ENCODE results near the gene REEP3.

Gene REEP3

GRCh38 chr10:63583909-63584724 lies 62.9 kb downstream of the REEP3 start:
- TF ChIP-seq TOX (CRISPR knock-in tag; IDR thresholded peaks at IDR 0.05; ENCODE audit: borderline replicate concordance), result no peak
- no peak for TF ChIP-seq TCF4 (CRISPR knock-in tag; IDR thresholded peaks at IDR 0.05; ENCODE audit: borderline replicate concordance)
- no peak for TF ChIP-seq CREB5 (CRISPR knock-in tag; IDR thresholded peaks at IDR 0.05; ENCODE audit: low read depth)
- TF ChIP-seq PATZ1 (CRISPR knock-in tag; IDR thresholded peaks at IDR 0.05; ENCODE audit: borderline replicate concordance), result no peak
- TF ChIP-seq ZNF565 (CRISPR knock-in tag; conservative IDR thresholded peaks at IDR 0.05; ENCODE audit: low read depth), result no peak
- TF ChIP-seq ESRRG (CRISPR knock-in tag; IDR thresholded peaks at IDR 0.05), result no peak
- no peak for TF ChIP-seq ZFP30 (CRISPR knock-in tag; IDR thresholded peaks at IDR 0.05)
- no peak for TF ChIP-seq OSR1 (CRISPR knock-in tag; IDR thresholded peaks at IDR 0.05)
- TF ChIP-seq BACH2 (CRISPR knock-in tag; IDR thresholded peaks at IDR 0.05; ENCODE audit: borderline replicate concordance), result no peak
- no peak for TF ChIP-seq RARB (CRISPR knock-in tag; IDR thresholded peaks at IDR 0.05)
- TF ChIP-seq PPARA (CRISPR knock-in tag; IDR thresholded peaks at IDR 0.05; ENCODE audit: borderline replicate concordance), result no peak
- ATAC-seq, result peak; percentile 68

GRCh38 chr10:63584725-63585035 lies 63.5 kb downstream of the REEP3 start:
- no peak for TF ChIP-seq ISL1 (CRISPR knock-in tag; IDR thresholded peaks at IDR 0.05)
- no peak for TF ChIP-seq ZFP3 (CRISPR knock-in tag; IDR thresholded peaks at IDR 0.05)
- no peak for TF ChIP-seq CREB5 (CRISPR knock-in tag; IDR thresholded peaks at IDR 0.05; ENCODE audit: low read depth)
- no peak for TF ChIP-seq ZNF8 (CRISPR knock-in tag; IDR thresholded peaks at IDR 0.05)
- no peak for TF ChIP-seq SNAI2 (CRISPR knock-in tag; IDR thresholded peaks at IDR 0.05)
- TF ChIP-seq OSR1 (CRISPR knock-in tag; IDR thresholded peaks at IDR 0.05), result no peak
- TF ChIP-seq ZNF70 (CRISPR knock-in tag; IDR thresholded peaks at IDR 0.05), result no peak
- no peak for TF ChIP-seq ZC3H10 (CRISPR knock-in tag; IDR thresholded peaks at IDR 0.05)
- no peak for TF ChIP-seq CSDC2 (CRISPR knock-in tag; IDR thresholded peaks at IDR 0.05)
- no peak for TF ChIP-seq ESRRG (CRISPR knock-in tag; IDR thresholded peaks at IDR 0.05)
- TF ChIP-seq ARNTL (CRISPR knock-in tag; IDR thresholded peaks at IDR 0.05; ENCODE audit: borderline replicate concordance, low read depth), result no peak
- no peak for TF ChIP-seq TSHZ2 (CRISPR knock-in tag; IDR thresholded peaks at IDR 0.05)
- TF ChIP-seq ZFP30 (CRISPR knock-in tag; IDR thresholded peaks at IDR 0.05), result no peak
- no peak; the same call in 2 of the 3 replicates for ATAC-seq

GRCh38 chr10:63585041-63585440 lies 63.8 kb downstream of the REEP3 start:
- no peak; the same call in 2 of the 3 replicates for ATAC-seq
- TF ChIP-seq BACH2 (CRISPR knock-in tag; IDR thresholded peaks at IDR 0.05; ENCODE audit: borderline replicate concordance), result no peak
- TF ChIP-seq POU6F1 (CRISPR knock-in tag; IDR thresholded peaks at IDR 0.05; ENCODE audit: borderline replicate concordance, low read depth), result no peak
- no peak for TF ChIP-seq OSR1 (CRISPR knock-in tag; IDR thresholded peaks at IDR 0.05)
- TF ChIP-seq CREB5 (CRISPR knock-in tag; IDR thresholded peaks at IDR 0.05; ENCODE audit: low read depth), result no peak
- TF ChIP-seq ZFP3 (CRISPR knock-in tag; IDR thresholded peaks at IDR 0.05), result no peak

Data from SK-N-SH treated with all-trans-retinoic acid at 6 μM for 48 hours (cell line).